Liver (tissue), 3 donors: ENCODE measurements around the gene ZBTB4.

Source experiments
- CTCF ChIP-seq: fragments of 150-350 bp; IDR thresholded peaks from 2 replicates; pipeline ENCODE4 v1.5.1; 2017; ENCODE audit warnings: improper control_type of control experiment, low read depth, low read length; ENCODE audit not compliant: missing input control
- EGR1 ChIP-seq, 2 donors: IDR thresholded peaks; 2 replicates each; pipeline ENCODE4 v1.6.1; 2016 to 2018; ENCODE audit warnings: antibody characterized with exemption in 2 of 2, low read depth in 2 of 2
- FOXA1 ChIP-seq: IDR thresholded peaks from 2 replicates; pipeline ENCODE4 v1.6.1; 2016; ENCODE audit warnings: antibody characterized with exemption
- HNF4A ChIP-seq, 2 donors: conservative IDR thresholded peaks; 2 replicates each; pipeline ENCODE4 v1.6.1; 2016; ENCODE audit warnings: antibody characterized with exemption in 2 of 2, mild to moderate bottlenecking in 2 of 2
- NR2F2 ChIP-seq: IDR thresholded peaks from 2 replicates; pipeline ENCODE4 v1.6.1; 2016; ENCODE audit warnings: antibody characterized with exemption
- RAD21 ChIP-seq, 2 donors: IDR thresholded peaks; 2 replicates each; pipeline ENCODE4 v1.6.1; 2016; ENCODE audit warnings: antibody characterized with exemption in 2 of 2, mild to moderate bottlenecking in 2 of 2
- REST ChIP-seq: IDR thresholded peaks from 2 replicates; pipeline ENCODE4 v1.6.1; 2016; ENCODE audit warnings: antibody characterized with exemption, mild to moderate bottlenecking
- RXRA ChIP-seq, 2 donors: IDR thresholded peaks; 2 replicates each; pipeline ENCODE4 v1.6.1; 2017 to 2018; ENCODE audit warnings: antibody characterized with exemption in 2 of 2, mild to moderate bottlenecking in 1 of 2
- TAF1 ChIP-seq: conservative IDR thresholded peaks from 2 replicates; pipeline ENCODE4 v1.6.1; 2016; ENCODE audit warnings: antibody characterized with exemption, mild to moderate bottlenecking
- YY1 ChIP-seq: IDR thresholded peaks from 2 replicates; pipeline ENCODE4 v1.6.1; 2016; ENCODE audit warnings: antibody characterized with exemption, mild to moderate bottlenecking
- ZBTB33 ChIP-seq: IDR thresholded peaks from 2 replicates; pipeline ENCODE4 v1.6.1; 2016; ENCODE audit warnings: antibody characterized with exemption
- TF ChIP-seq, protein P1 (sequence below): IDR thresholded peaks from 2 replicates; pipeline ENCODE4 v1.6.1; 2016; ENCODE audit warnings: antibody characterized with exemption
- TF ChIP-seq, protein P2 (sequence below): IDR thresholded peaks from 2 replicates; pipeline ENCODE4 v1.6.1; 2016; ENCODE audit warnings: antibody characterized with exemption
- donor health status: healthy.
- donor health status: healthy.

DNA sequence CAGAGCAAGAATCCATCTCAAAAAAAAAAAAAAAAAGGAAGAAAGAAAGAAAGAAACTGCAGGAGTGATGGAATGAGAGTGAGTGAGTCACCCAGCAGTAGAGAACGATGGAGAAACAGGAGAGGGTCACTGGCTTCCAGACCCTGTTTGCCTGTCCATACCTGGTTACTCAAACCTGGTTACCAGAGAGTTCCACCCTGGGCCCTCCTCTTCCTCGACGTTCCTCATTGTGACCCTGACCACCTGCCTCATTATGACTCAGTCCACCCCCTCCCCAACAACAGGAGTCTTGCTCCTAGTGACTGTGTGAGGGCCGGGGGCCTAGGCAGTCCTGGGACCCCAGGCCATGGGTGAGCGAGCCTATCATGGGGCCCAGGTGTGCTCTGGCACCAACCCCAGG is 50.9 kb downstream of the ZBTB4 start, which contains the start of gene SPEM3:
- TF ChIP-seq CTCF = no peak
- TF ChIP-seq TAF1 = no peak
- TF ChIP-seq REST = no peak
- TF ChIP-seq ZBTB33 = no peak
- TF ChIP-seq, protein P1, sequence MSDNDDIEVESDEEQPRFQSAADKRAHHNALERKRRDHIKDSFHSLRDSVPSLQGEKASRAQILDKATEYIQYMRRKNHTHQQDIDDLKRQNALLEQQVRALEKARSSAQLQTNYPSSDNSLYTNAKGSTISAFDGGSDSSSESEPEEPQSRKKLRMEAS = no peak
- TF ChIP-seq, protein P2, sequence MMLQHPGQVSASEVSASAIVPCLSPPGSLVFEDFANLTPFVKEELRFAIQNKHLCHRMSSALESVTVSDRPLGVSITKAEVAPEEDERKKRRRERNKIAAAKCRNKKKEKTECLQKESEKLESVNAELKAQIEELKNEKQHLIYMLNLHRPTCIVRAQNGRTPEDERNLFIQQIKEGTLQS = no peak
- TF ChIP-seq RAD21 (IDR thresholded peaks at IDR 0.05) = no peak
- TF ChIP-seq FOXA1 = no peak
- no peak for TF ChIP-seq NR2F2
- no peak for TF ChIP-seq YY1
- TF ChIP-seq EGR1 (IDR thresholded peaks at IDR 0.05; ENCODE audit: low read depth in 2 of 2) = no peak
- TF ChIP-seq RXRA (IDR thresholded peaks at IDR 0.05) = no peak
- no peak for TF ChIP-seq HNF4A (conservative IDR thresholded peaks at IDR 0.05)
